ENCODE data around the gene TPST1. TPM values are rescaled to one million over a fixed set of nuclear protein-coding genes. Genes with fewer than 3 reads are reported as not detected.

Gene TPST1
- total RNA-seq, 2 experiments from 2014 or later: 1.9 to 2.6 TPM

- no peak for ATAC-seq (ENCODE audit: poor library complexity)
- H3K27me3 ChIP-seq (ENCODE audit: control insufficient read depth in 1 of 2, insufficient read depth in 2 of 2, low read length in 2 of 2): no peaks in the 10 kb centered on the region
These were observed 171.9 kb downstream of the TPST1 start for GRCh38 chr7:66377045-66377444.

GRCh38 chr7:66377714-66378113, 172.6 kb downstream of the TPST1 start:
- H3K27me3 ChIP-seq (ENCODE audit: control insufficient read depth in 1 of 2, insufficient read depth in 2 of 2, low read length in 2 of 2): no peaks in the 10 kb centered on the region
- ChIA-PET POLR2A (no interaction called here), CTCF (interaction anchor here (1.3 kb wide), 1 partner anchor 9 kb away, joined by 3 read pairs; no protein-coding TSS in a partner anchor)
- intact Hi-C loops (cut with DNase I, micrococcal nuclease): no loop called here
- Mint-ChIP-seq H3K4me3 (no peak overlapping the region), H3K4me1 (ENCODE audit: low read depth) (no peaks in the 10 kb centered on the region), H3K27me3 (no peaks in the 10 kb centered on the region), H3K27ac (no peak overlapping the region), H3K9me3 (peaks cover 3% of the 10 kb centered on the region), H3K36me3 (ENCODE audit: low read depth) (peaks cover 46% of the 10 kb centered on the region)
- H3K4me3 ChIP-seq (ENCODE audit: low read length): no peak overlapping the region
- TF ChIP-seq, protein P1, sequence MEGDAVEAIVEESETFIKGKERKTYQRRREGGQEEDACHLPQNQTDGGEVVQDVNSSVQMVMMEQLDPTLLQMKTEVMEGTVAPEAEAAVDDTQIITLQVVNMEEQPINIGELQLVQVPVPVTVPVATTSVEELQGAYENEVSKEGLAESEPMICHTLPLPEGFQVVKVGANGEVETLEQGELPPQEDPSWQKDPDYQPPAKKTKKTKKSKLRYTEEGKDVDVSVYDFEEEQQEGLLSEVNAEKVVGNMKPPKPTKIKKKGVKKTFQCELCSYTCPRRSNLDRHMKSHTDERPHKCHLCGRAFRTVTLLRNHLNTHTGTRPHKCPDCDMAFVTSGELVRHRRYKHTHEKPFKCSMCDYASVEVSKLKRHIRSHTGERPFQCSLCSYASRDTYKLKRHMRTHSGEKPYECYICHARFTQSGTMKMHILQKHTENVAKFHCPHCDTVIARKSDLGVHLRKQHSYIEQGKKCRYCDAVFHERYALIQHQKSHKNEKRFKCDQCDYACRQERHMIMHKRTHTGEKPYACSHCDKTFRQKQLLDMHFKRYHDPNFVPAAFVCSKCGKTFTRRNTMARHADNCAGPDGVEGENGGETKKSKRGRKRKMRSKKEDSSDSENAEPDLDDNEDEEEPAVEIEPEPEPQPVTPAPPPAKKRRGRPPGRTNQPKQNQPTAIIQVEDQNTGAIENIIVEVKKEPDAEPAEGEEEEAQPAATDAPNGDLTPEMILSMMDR (IDR thresholded peaks at IDR 0.05): no peak
- no peak overlapping the region for H3K27ac ChIP-seq (ENCODE audit: low read depth in 1 of 2, low read length in 2 of 2)
- H3K36me3 ChIP-seq (ENCODE audit: insufficient read depth, low read length): no peaks in the 10 kb centered on the region
- no peak for ATAC-seq (ENCODE audit: poor library complexity)
- H3K4me1 ChIP-seq (ENCODE audit: insufficient read depth, low read length): no peaks in the 10 kb centered on the region
- no peak for DNase-seq
- H3K9me3 ChIP-seq (ENCODE audit: control insufficient read depth in 1 of 2, insufficient read depth in 1 of 2, low read length in 2 of 2): peaks cover 7 to 14% of the 10 kb centered on the region in 2 experiments

More at GRCh38 chr7:66377045-66377444, 171.9 kb downstream of the TPST1 start:
- no peaks in the 10 kb centered on the region for H3K4me1 Mint-ChIP-seq (ENCODE audit: low read depth)
- H3K36me3 Mint-ChIP-seq (ENCODE audit: low read depth): peaks cover 39% of the 10 kb centered on the region
- DNase-seq: no peak
- Histone ChIP-seq H3K36me3 (ENCODE audit: insufficient read depth, low read length) (no peaks in the 10 kb centered on the region), H3K4me1 (ENCODE audit: insufficient read depth, low read length) (no peaks in the 10 kb centered on the region), H3K27ac (ENCODE audit: low read depth in 1 of 2, low read length in 2 of 2) (no peak overlapping the region), H3K9me3 (ENCODE audit: control insufficient read depth in 1 of 2, insufficient read depth in 1 of 2, low read length in 2 of 2) (peaks cover 7 to 14% of the 10 kb centered on the region in 2 experiments), H3K4me3 (ENCODE audit: low read length) (no peak overlapping the region)
- intact Hi-C loops (cut with DNase I, micrococcal nuclease): no loop called here
- peaks cover 3% of the 10 kb centered on the region for H3K9me3 Mint-ChIP-seq
- CTCF ChIA-PET: no interaction called here
- H3K27me3 Mint-ChIP-seq: no peaks in the 10 kb centered on the region
- POLR2A ChIA-PET: no interaction called here
- H3K4me3 Mint-ChIP-seq: no peak overlapping the region
- TF ChIP-seq, protein P1 (IDR thresholded peaks at IDR 0.05): no peak
- H3K27ac Mint-ChIP-seq: no peak overlapping the region

GRCh38 chr7:66379542-66380160, 174.5 kb downstream of the TPST1 start:
- H3K4me3 ChIP-seq (ENCODE audit: low read length): no peak overlapping the region
- no peak for DNase-seq
- no peaks in the 10 kb centered on the region for H3K36me3 ChIP-seq (ENCODE audit: insufficient read depth, low read length)
- H3K9me3 Mint-ChIP-seq: peaks cover 3% of the 10 kb centered on the region
- H3K27ac ChIP-seq (ENCODE audit: low read depth in 1 of 2, low read length in 2 of 2): no peak overlapping the region
- no peak overlapping the region for H3K4me3 Mint-ChIP-seq
- peaks cover 46% of the 10 kb centered on the region for H3K36me3 Mint-ChIP-seq (ENCODE audit: low read depth)
- no peak for ATAC-seq (ENCODE audit: poor library complexity)
- TF ChIP-seq, protein P1 (IDR thresholded peaks at IDR 0.05): no peak
- H3K4me1 Mint-ChIP-seq (ENCODE audit: low read depth): no peaks in the 10 kb centered on the region
- H3K27me3 ChIP-seq (ENCODE audit: control insufficient read depth in 1 of 2, insufficient read depth in 2 of 2, low read length in 2 of 2): no peaks in the 10 kb centered on the region
- no peak overlapping the region for H3K27ac Mint-ChIP-seq
- intact Hi-C loops (cut with DNase I, micrococcal nuclease): no loop called here
- ChIA-PET POLR2A (no interaction called here), CTCF (no interaction called here)
- H3K27me3 Mint-ChIP-seq: no peaks in the 10 kb centered on the region
- H3K9me3 ChIP-seq (ENCODE audit: control insufficient read depth in 1 of 2, insufficient read depth in 1 of 2, low read length in 2 of 2): peaks cover 7 to 14% of the 10 kb centered on the region in 2 experiments
- no peaks in the 10 kb centered on the region for H3K4me1 ChIP-seq (ENCODE audit: insufficient read depth, low read length)

All from CD4-positive, alpha-beta T cell (primary cell).